HG02943 (cell line): ENCODE measurements around the gene PVR.

Source experiments
- ATAC-seq: cut with Tn5 transposase; IDR thresholded peaks from one replicate; pipeline ENCODE4 v1.9.1; 2021; ENCODE audit warnings: mild to moderate bottlenecking, low read depth, moderate library complexity; ENCODE audit not compliant: unreplicated experiment

The PVR gene

DNA sequence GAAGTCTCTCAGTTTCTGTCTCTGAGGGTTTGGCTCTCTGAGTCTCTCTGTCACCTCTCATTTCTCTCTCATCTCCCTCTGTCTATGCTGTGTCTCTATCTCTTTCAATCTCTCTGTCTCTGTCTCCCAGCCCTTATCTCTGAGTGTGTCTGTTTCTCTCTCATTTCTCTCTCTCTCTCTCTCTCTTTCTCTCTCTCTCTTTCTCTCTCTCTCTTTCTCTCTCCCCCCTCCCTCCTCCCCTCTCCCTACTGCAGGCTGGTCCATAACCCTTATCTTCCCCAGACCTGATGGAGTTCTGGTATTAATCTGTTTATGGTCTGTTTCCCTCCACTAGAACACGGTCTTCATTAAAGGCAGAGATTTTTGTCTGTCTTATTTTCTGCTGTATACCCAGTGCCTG lies 1.3 kb upstream of the PVR start:
- no peak for ATAC-seq

DNA sequence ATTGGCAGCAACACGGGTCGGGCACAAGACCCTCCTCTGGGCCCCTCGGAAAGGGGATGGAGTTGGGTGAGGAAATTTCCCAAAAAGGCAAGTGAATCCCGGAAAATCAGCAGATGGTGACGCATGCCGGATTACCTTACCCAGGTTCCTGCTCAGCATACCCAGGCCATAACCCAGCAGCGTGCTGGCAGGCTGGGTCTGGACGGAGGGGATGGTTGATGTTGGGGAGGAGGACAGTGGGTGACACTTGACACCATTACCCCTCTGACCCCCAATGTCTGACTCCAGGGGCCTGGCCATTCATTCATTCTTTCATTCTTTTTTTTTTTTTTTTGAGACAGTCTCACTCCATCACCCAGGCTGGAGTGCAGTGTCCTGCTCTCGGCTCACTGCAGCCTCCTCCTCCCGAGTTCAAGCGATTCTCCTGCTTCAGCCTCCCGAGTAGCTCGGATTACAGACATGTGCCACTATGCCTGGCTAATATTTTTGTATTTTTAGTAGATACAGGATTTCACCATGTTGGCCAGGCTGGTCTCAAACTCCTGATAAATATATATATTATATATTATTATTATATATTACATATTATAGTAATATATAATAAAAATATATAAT lies 799 bp downstream of the PVR start:
- ATAC-seq = no peak

DNA sequence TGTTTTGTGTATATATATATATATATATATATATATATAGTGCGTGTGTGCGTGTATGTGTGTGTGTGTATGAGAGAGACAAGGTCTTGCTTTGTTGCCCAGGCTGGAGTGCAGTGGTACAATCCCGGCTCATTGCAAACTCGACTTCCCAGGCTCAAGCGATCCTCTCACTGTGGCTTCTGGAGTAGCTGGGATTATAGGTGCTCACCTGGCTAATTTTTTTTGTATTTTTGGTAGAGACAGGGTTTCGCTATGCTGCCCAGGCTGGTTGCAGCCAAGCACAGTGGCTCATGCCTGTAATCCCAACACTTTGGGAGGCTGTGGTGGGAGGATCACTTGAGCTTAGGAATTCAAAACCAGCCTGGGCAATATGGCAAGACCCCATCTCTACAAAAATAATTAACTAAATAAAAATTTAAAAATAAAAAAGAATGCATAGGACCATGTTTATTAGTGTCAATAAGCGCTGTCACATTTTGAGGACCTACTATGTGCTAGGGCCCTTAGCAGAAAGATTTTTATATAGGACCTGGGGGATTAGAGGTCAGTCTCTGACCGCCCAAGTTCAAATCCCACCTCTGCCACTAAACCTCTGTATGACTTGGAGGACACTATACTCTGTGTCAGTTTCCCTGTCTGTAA lies 1.8 kb downstream of the PVR start:
- ATAC-seq = no peak

DNA sequence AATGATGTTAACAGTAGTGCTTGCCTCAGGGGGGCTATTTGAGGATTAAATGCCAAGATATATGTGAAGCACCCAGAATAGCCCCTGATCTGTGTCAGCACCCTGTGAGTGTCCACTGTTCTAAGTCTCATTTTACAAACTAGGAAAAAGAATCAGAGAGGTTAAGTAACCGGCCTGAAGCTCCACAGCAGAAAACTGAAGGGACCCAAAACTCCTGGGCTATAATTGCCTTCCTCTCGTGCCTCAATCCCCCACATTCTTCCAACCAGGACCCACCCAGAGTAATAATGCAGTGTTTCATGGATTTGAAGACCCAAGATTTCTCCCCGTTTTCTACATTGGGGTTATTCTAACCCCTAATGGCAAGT lies 2.3 kb downstream of the PVR start:
- no peak for ATAC-seq

DNA sequence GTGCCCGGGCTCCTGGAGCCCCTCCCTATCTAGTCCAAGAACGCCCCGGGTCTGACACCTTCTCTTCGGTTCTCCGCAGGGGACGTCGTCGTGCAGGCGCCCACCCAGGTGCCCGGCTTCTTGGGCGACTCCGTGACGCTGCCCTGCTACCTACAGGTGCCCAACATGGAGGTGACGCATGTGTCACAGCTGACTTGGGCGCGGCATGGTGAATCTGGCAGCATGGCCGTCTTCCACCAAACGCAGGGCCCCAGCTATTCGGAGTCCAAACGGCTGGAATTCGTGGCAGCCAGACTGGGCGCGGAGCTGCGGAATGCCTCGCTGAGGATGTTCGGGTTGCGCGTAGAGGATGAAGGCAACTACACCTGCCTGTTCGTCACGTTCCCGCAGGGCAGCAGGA lies 3.4 kb downstream of the PVR start:
- no peak for ATAC-seq

DNA sequence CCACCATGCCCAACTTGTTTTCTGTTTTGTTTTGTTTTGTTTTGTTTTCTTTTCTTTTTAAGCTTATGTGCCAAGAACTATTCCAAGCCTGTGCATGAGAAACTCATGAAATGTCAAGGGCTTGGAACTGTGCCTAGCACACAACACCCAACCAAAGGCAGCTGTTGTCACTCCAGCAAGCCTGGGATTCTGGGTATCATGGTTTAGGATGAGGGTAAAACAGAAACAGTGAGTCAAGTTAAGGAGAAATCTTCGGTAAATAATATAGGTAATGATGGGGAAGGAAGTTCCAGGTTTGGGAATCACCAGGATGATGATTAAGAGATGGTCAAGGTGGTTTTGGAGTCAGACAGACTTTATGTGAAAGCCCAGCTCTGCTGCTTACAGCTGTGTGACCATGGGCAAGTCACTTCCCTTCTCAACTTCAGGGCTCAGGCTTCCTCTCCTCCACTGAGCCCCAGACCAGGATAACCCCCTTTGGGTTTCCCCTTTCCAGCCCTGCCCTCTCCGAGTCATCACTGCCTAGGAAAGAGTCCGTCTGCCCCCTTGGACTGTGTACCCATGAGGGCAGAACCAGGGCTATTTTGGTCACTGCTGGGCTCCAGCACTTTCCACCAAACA lies 5.0 kb downstream of the PVR start:
- no peak for ATAC-seq

DNA sequence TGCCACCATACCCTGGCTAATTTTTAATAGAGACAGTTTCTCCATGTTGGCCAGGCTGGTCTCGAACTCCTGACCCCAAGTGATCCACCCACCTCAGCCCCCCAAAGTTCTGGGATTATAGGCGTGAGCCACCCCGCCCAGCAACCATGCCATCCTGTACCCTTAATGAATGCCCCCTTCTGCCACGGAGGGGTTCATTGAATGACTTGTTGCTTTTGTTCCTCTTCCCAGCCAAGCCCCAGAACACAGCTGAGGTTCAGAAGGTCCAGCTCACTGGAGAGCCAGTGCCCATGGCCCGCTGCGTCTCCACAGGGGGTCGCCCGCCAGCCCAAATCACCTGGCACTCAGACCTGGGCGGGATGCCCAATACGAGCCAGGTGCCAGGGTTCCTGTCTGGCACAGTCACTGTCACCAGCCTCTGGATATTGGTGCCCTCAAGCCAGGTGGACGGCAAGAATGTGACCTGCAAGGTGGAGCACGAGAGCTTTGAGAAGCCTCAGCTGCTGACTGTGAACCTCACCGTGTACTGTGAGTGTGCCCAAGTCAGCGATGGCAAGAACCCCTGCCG lies 6.0 kb downstream of the PVR start:
- no peak for ATAC-seq

- ATAC-seq = no peak
Observed at GRCh38 chr19:44653343-44653742, 9.6 kb downstream of the PVR start.

- peak; percentile 87 for ATAC-seq
Observed at GRCh38 chr19:44653977-44654774, 10.5 kb downstream of the PVR start.

GRCh38 chr19:44657211-44657921 lies 13.7 kb downstream of the PVR start:
- no peak for ATAC-seq

DNA sequence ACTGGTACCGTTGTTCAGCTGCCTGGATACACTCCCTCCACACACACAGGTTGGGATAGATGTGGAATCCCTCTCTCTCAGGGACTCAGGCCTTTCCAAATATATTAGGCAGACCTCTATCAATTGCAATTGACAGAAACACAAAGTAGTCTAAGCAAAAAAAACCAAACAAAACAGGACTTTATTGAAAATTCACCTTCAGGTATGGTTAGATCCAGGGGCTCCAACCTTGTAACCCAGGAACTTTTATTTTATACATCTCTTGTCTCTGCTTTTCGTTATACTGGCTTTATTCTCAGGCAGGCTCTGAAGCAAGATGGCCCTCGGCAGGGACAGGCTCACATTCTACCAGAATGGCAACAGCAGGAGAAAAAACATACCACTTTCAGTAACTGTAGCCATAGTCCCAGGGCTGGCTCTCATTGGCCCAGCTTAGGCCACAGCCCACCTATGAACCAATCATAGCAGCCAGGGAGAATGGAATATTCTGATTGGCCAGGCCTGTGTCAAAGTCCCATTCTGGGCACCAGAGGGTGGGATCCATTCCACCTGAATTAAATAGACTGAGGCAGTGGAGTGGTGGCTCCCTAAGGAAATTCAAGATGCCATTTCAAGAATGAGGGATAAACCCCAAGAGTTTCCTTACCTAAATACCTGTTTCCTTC lies 14.5 kb downstream of the PVR start:
- no peak for ATAC-seq

DNA sequence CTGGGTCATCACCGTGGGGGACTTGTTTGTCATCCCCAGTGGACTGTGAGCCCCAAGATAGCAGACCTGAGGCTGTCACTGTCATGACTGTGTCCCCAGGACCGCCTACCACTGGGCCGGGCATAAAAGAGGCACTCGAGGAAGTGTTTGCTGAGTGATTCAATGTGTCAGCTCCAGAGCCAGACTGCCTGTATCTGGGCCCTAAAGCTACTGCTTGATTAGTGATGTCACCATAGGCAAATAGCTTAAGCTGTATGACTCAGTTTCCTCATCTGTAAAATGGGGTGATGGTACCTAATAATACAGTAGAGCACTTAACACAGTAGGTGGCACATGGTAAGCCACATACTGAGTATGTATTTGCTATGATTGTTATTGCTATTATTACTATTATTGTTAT lies 16.4 kb downstream of the PVR start:
- ATAC-seq = no peak

- ATAC-seq = no peak
Observed at GRCh38 chr19:44661205-44661604, 17.5 kb downstream of the PVR start.

- ATAC-seq = no peak
Observed at GRCh38 chr19:44661904-44662303, 18.2 kb downstream of the PVR start.

- ATAC-seq = no peak
Observed at GRCh38 chr19:44662691-44663385, 19.1 kb downstream of the PVR start.

GRCh38 chr19:44663996-44664395 lies 20.3 kb downstream of the PVR start:
- ATAC-seq = no peak

- ATAC-seq = no peak
Observed at GRCh38 chr19:44664976-44665375, 21.3 kb downstream of the PVR start.

DNA sequence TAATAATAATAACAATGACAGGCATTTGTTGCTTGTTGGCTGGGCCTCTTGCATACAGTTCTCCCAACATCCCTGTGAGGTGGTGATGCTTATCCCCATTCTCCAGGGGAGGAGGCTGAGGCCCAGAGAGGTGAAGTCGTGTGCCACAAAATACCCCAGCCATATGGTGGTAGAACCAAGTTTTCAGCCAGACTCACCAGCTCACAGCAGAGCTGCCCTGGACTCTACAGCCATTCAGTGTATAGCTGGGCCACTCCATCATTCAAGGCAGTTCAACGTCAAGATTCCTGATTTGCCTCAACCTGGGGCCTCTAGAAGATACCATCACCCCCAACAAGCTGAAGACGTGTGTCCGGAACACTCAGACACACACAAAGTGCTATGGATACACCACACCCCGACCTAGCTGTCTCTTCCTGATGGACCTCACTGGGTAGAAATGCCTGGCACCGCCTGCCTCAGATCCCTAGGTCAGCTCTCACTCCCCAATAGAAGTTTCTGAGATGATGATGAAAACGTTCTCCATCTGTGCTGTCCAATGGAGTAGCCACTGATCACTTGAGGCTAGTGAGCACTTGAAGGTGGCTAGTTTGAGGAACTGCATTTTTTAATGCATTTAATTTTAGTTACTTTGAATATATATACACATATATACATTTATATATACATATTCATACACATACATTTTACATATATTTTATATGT lies 23.3 kb downstream of the PVR start:
- no peak for ATAC-seq
